Activated B cell treated with CpG ODN at 0.5 μM for 24 hours (primary cell): ENCODE results near the gene CLCA1. TPM values are rescaled to one million over a fixed set of nuclear protein-coding genes. Genes with fewer than 3 reads are reported as not detected.

Experiments
- ATAC-seq: fragments of 200-7000 bp; cut with Tn5 transposase; one replicate; pipeline ENCODE4 v1.10.0; 2021; ENCODE audit warnings: low read depth, mild to moderate bottlenecking, moderate library complexity
- CTCF ChIA-PET: fragments of 350-600 bp; sonication (Branson Sonifier 250); formaldehyde crosslinking; loops from one replicate; lab custom pipeline; 2021; ENCODE audit warnings: antibody characterized with exemption; lab: Charles Lee
- POLR2A ChIA-PET: fragments of 350-600 bp; sonication (Branson Sonifier 250); formaldehyde crosslinking; loops from one replicate; lab custom pipeline; 2021; ENCODE audit warnings: antibody characterized with exemption; lab: Charles Lee
- DNase-seq: peaks from one replicate; pipeline ENCODE4 v3.0.0; 2022
- H3K27ac Mint-ChIP-seq: one replicate; pipeline ENCODE4 v1.8.0; 2020; ENCODE audit warnings: mixed read lengths
- H3K27me3 Mint-ChIP-seq: one replicate; pipeline ENCODE4 v1.8.0; 2021; ENCODE audit warnings: mixed read lengths
- H3K36me3 Mint-ChIP-seq: one replicate; pipeline ENCODE4 v1.8.0; 2021; ENCODE audit warnings: low read depth, mixed read lengths
- H3K4me1 Mint-ChIP-seq: one replicate; pipeline ENCODE4 v1.8.0; 2021; ENCODE audit warnings: mixed read lengths
- H3K4me3 Mint-ChIP-seq: one replicate; pipeline ENCODE4 v1.8.0; 2020; ENCODE audit warnings: mild to moderate bottlenecking, mixed read lengths
- H3K9me3 Mint-ChIP-seq: one replicate; pipeline ENCODE4 v1.8.0; 2020; ENCODE audit warnings: mixed read lengths
- intact Hi-C: fragments of 100-400 bp; cut with micrococcal nuclease; formaldehyde crosslinking; loops from one replicate; pipeline ENCODE4 v1.15.1; 2024
- total RNA-seq: library from RNA; stranded (reverse); gene quantifications from 2 replicates; pipeline ENCODE4 v1.2.3, GENCODE V29; 2022
- TF ChIP-seq, protein P1 (sequence below): fragments of 200-600 bp; IDR thresholded peaks from one replicate; pipeline ENCODE4 v1.8.0; 2022; ENCODE audit warnings: antibody characterized with exemption, mild to moderate bottlenecking

CLCA1 gene
- total RNA-seq, 1 donor from 2014 or later, result not detected

DNA sequence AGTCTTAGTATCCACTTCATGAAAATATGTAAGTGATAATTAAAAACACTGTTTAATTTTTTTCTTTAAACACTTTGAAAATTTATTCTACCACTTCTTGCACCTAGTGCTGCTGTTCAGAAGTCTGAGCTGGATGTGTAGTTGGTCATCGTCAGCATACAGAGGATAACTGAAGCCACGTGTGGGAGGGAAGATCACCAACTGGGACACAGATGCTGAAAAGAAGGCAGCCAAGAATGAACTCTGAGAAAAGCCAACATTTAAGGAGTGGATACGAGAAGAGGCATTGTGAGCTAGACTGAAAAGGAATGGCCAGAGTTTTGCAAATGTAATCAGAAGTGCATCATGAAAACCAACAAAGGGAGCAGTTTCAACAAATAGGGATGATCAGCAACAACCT is 53.5 kb downstream of the CLCA1 start:
- Mint-ChIP-seq H3K4me3 (no peak overlapping the region), H3K36me3 (no peaks in the 10 kb centered on the region), H3K27me3 (no peaks in the 10 kb centered on the region), H3K4me1 (no peaks in the 10 kb centered on the region), H3K9me3 (no peaks in the 10 kb centered on the region), H3K27ac (no peak overlapping the region)
- ChIA-PET POLR2A (no interaction called here), CTCF (no interaction called here)
- ATAC-seq (no peak), DNase-seq (no peak)
- TF ChIP-seq, protein P1, sequence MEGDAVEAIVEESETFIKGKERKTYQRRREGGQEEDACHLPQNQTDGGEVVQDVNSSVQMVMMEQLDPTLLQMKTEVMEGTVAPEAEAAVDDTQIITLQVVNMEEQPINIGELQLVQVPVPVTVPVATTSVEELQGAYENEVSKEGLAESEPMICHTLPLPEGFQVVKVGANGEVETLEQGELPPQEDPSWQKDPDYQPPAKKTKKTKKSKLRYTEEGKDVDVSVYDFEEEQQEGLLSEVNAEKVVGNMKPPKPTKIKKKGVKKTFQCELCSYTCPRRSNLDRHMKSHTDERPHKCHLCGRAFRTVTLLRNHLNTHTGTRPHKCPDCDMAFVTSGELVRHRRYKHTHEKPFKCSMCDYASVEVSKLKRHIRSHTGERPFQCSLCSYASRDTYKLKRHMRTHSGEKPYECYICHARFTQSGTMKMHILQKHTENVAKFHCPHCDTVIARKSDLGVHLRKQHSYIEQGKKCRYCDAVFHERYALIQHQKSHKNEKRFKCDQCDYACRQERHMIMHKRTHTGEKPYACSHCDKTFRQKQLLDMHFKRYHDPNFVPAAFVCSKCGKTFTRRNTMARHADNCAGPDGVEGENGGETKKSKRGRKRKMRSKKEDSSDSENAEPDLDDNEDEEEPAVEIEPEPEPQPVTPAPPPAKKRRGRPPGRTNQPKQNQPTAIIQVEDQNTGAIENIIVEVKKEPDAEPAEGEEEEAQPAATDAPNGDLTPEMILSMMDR, result no peak
- intact Hi-C loops, result no loop called here

DNA sequence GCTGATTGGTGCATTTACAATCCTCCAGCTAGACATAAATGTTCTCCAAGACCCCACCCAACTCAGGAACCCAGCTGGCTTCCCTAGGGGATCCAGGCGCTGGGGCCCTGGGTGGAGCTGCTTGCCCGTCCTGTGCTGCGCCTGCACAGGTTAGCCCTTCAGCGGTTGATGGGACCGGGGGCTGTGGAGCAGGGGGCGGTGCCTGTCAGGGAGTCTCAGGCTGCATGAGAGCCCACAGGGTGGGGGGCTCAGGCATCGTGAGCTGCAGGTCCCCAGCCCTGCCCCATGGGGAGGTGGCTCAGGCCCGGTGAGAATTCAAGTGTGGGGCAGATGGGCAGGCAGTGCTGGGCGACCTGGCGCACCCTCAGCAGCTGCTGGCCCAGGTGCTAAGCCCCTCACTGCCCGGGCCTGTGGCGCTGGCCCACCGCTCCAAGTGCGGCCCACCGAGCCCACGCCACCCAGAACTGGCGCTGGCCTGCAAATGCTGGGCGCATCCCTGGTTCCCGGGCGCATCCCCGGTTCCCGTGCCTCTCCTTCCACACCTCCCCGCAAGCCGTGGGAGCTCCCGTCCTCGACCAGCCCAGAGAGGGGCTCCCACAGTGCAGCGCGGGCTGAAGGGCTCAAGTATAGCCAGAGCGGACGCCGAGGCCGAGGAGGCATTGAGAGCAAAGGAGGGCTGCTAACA is 55.1 kb downstream of the CLCA1 start:
- Mint-ChIP-seq H3K27me3 (no peaks in the 10 kb centered on the region), H3K27ac (no peak overlapping the region), H3K4me1 (no peaks in the 10 kb centered on the region), H3K36me3 (no peaks in the 10 kb centered on the region), H3K9me3 (no peaks in the 10 kb centered on the region), H3K4me3 (no peak overlapping the region)
- intact Hi-C loops, result no loop called here
- CTCF ChIA-PET, result no interaction called here
- TF ChIP-seq, protein P1, result no peak
- DNase-seq, result no peak
- no peak for ATAC-seq
- POLR2A ChIA-PET, result no interaction called here

DNA sequence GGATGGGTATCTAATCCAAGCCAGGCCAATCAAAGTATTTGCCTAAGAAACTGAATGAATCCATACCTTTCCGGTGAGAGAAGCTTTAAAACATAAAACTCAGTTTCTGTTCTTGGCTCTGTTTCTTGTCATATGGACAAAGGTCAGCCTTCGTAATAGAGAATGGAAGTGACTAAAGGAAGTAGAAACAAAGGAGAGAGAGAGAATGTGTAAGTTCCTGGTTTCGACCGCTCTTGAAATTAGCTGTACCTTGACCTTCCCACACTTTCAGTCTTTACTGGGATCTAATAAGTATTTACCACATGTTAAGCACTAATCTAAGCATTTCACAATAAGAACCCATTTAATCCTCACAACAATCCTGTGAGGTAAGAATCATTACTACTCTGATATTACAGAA is 58.6 kb downstream of the CLCA1 start:
- no peaks in the 10 kb centered on the region for H3K9me3 Mint-ChIP-seq
- TF ChIP-seq, protein P1, result no peak
- intact Hi-C loops, result no loop called here
- ATAC-seq (no peak), DNase-seq (no peak)
- H3K27ac Mint-ChIP-seq, result no peak overlapping the region
- H3K4me3 Mint-ChIP-seq, result no peak overlapping the region
- H3K36me3 Mint-ChIP-seq, result no peaks in the 10 kb centered on the region
- peaks cover 2% of the 10 kb centered on the region for H3K27me3 Mint-ChIP-seq
- CTCF ChIA-PET, result no interaction called here
- POLR2A ChIA-PET, result no interaction called here
- no peaks in the 10 kb centered on the region for H3K4me1 Mint-ChIP-seq

DNA sequence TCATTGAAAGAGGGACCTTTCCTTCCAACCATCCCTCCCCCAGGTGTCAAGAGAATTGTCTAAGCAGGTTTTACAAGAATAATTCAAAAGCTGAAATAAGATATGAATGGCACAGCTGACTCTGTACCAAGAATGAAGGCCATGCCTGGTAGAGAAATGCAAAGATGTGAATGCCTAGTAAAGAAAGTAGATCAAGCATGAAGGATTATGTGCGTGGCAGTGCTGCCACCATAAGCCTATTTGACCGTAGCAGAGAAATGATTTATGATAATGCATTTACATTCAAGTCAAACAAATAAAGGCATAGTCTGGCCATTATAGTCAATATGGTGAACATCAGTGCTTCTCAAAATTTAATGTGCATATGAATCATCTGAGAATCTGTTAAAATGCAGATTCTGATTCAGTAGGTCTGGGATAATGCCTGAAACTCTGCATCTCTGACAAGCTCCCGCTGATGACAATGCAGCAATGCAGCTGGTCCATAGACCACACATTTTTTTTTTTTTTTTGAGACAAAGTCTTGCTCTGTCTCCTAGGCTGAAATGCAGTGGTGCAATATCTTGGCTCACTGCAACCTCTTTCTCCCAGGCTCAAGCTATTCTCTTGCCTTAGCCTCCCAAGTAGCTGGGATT is 61.6 kb downstream of the CLCA1 start:
- H3K4me1 Mint-ChIP-seq, result no peaks in the 10 kb centered on the region
- H3K27ac Mint-ChIP-seq, result no peak overlapping the region
- no peaks in the 10 kb centered on the region for H3K9me3 Mint-ChIP-seq
- H3K27me3 Mint-ChIP-seq, result peaks cover 8% of the 10 kb centered on the region
- intact Hi-C loops, result no loop called here
- no peak for DNase-seq
- H3K4me3 Mint-ChIP-seq, result no peak overlapping the region
- ChIA-PET POLR2A (no interaction called here), CTCF (no interaction called here)
- H3K36me3 Mint-ChIP-seq, result no peaks in the 10 kb centered on the region
- no peak for ATAC-seq
- TF ChIP-seq, protein P1, result no peak

DNA sequence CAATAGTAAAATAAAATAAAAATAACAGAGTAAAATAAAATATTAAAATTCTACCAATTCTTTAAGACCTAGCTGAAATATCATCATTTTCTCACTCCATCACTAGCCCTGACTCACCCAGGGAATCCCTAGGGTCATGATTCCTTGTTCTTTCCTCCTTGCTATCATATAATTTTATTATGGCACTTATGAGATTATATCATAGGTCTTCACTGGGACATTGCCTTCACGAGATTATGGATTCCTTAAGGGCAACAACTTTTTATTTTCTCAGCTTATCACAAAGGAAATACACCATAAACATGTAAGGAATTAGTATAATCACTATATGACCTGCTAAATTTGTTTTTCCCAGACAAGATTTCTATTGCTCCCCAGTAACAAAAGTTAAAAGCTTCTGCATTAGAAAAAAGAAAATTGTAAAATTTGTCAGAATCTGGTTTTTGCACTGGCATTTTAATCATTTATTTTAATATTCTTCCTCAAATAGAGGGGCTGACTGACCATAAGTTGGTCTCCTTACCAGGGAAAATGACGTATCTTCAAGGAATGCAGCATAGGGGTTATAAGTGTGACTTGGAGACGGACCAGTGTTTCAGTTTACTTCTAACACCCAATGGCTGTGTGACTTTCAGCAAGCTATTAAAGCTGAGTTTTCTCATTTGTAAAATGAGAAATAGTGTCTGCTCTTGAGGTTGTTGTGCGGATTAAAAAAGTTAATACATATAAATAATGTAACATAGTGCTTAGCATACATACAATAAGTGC is 69.4 kb downstream of the CLCA1 start:
- intact Hi-C loops, result no loop called here
- TF ChIP-seq, protein P1, result no peak
- DNase-seq (no peak), ATAC-seq (no peak)
- Mint-ChIP-seq H3K4me3 (no peak overlapping the region), H3K27ac (no peak overlapping the region), H3K9me3 (no peaks in the 10 kb centered on the region), H3K36me3 (no peaks in the 10 kb centered on the region), H3K27me3 (peaks cover 13% of the 10 kb centered on the region), H3K4me1 (no peaks in the 10 kb centered on the region)
- ChIA-PET POLR2A (no interaction called here), CTCF (no interaction called here)
